D721Med (cell line): ENCODE results near the gene PRUNE2.

Experiments used
- DNase-seq: peaks from one replicate; pipeline ENCODE4 v3.0.0; 2011; ENCODE audit warnings: low spot score; ENCODE audit not compliant: insufficient read length
- FAIRE-seq: peaks from 2 replicates; lab custom pipeline; 2011; peaks lifted over from hg19 to GRCh38; lab: Jason Lieb, UNC
- TF ChIP-seq, protein P1 (sequence below): IDR thresholded peaks from 2 replicates; pipeline ENCODE4 v1.5.1; 2012; ENCODE audit warnings: mild to moderate bottlenecking, control low read depth; ENCODE audit not compliant: insufficient read depth; ENCODE audit errors: missing control alignments

Gene PRUNE2

DNA sequence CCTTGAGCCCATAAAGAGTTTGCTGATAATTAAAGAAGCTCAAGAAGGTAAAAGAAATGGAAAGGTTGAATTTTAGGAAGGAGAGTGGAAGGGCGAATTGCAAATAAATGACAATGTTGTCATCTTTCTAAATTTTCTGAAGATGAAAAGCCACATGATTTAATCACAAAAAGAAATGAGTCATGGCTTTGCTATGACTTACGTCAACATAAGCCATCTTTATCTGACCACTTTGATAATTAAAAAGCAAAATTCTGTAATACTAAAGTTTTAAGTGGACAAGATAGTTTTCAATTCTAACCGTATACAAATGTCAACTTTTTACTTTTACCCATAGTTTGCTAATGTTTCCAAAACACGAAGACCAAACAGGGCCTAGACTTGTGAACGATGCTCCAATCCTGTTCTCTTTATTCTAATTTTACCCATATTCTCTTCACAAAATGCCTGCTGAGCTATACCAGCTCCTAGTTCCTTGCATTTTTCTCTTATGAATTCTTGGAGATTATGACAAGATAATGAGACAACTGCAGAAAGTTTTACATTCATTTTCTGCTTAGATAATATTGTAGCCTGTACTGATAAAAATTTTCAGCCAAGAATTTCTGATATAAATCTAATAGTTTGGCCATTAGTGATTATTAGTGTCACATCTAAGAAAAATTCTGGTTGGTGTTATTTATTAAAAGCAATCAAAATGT, 21.8 kb upstream of the PRUNE2 start:
- FAIRE-seq (no peak), DNase-seq (no peak)
- TF ChIP-seq, protein P1, sequence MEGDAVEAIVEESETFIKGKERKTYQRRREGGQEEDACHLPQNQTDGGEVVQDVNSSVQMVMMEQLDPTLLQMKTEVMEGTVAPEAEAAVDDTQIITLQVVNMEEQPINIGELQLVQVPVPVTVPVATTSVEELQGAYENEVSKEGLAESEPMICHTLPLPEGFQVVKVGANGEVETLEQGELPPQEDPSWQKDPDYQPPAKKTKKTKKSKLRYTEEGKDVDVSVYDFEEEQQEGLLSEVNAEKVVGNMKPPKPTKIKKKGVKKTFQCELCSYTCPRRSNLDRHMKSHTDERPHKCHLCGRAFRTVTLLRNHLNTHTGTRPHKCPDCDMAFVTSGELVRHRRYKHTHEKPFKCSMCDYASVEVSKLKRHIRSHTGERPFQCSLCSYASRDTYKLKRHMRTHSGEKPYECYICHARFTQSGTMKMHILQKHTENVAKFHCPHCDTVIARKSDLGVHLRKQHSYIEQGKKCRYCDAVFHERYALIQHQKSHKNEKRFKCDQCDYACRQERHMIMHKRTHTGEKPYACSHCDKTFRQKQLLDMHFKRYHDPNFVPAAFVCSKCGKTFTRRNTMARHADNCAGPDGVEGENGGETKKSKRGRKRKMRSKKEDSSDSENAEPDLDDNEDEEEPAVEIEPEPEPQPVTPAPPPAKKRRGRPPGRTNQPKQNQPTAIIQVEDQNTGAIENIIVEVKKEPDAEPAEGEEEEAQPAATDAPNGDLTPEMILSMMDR: no peak

DNA sequence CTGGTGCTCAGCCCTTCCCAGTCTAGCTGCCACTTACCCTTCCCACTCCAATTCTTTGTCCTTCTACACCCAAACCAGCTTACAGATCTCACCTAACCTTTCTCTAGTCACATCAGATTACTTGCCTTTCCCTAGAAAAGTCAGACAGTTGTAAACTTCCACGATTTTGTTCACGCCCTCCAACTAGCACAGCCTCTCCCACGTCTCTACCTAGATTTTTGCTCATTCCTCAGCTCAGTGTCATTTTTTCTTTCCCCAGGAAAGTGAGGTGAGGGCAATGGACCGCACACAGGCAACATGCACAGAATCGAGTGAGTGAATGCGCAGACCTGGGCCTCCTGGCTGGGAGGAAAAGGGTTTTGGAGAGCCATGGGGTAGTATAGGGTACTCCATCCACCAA, 20.9 kb upstream of the PRUNE2 start:
- DNase-seq: no peak
- TF ChIP-seq, protein P1: no peak
- FAIRE-seq: no peak

DNA sequence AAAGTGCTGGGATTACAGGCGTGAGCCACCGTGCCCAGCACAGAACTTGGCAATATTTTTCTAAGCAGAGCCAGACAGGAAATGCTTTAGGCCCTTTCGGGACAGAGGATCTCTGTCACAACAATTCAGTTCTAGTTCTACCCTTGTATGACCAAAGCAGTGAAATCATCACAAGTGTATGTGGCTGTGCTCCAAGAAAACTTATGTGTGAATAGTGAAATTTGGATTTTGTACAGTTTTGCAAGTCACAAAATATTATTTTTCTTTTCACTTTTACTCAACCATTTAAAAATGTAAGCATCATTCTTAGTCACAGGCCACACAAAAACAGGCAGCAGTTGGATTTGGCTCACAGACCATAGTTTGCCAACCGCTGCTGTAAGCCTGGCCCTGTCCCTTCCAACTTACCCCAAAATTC, 20.4 kb upstream of the PRUNE2 start:
- DNase-seq (no peak), FAIRE-seq (no peak)
- TF ChIP-seq, protein P1: no peak

DNA sequence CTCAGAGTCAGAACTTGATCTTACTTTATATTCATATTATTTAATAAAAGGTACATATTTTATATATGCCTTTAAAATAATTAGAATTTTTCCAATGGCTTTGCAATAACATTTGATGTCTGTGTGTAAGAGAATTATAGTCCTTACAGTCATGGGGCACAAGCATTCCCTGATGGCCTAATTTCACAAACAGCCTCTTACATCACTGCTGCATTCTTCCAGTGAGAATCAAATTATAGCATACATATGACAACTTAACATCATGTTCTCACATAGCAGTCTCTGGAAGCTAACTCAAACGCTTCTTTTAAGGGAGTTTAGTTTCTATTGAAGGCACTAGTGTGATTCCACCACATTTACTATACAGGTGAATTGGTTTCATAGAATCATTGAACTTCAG, 15.3 kb upstream of the PRUNE2 start:
- no peak for FAIRE-seq
- DNase-seq: no peak
- TF ChIP-seq, protein P1: no peak

DNA sequence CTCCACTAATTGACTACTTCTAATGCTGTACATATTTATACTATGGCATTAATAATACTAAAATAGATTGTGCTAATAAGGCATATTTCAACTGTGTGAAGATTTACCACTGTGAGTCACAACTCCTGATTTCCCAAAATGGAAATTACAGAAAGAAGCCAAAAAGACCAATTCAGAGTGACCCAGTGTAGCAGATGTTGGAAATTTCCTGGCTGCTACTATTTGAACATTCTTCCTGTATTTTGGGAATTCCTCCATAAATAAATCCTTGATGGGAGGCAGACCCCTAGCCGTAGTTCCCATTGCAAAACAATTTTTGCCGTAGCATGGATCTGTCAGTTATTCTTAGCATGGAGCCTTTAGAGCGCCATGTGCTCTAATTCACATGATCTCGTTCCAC, 11.4 kb upstream of the PRUNE2 start:
- FAIRE-seq: no peak
- no peak for DNase-seq
- TF ChIP-seq, protein P1: no peak

DNA sequence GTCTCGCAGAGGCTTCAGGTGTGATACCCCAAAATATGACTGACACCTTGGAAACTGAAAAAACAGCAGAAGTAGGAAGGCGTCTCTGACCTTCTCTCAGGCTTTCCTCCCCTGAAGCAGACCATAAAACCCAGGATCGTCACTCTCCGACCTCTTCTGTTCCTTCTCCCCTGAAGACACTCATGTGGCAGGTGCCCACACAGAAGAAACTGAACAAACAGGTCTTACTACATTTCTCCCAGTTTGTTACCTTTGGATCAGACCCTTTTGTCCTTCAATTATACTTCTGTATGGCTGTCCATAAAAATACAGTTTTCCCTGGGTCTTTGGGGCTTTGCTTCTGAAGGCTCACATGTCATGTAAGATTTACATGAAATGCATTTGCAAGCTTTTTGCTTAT, 10.3 kb upstream of the PRUNE2 start:
- no peak for FAIRE-seq
- TF ChIP-seq, protein P1: no peak
- no peak for DNase-seq

DNA sequence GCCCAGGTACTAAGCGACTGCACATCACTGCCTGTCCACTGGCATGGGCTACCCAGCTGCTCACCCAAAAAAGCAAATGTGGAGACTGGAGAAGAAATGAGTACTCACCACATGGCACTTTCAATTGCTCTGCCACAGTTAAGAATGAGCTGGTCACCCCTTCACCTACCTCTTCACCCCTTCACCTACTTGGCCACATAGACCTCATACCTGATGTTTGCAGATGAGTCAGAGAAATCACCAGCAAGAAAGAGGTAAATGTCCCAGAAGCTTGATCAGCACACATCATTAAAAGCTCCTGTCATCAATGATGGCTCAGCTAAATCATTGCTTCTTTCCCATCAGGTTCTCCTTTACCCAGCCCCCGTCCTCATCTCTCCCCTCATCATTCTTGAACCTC, 7.6 kb upstream of the PRUNE2 start:
- FAIRE-seq (no peak), DNase-seq (no peak)
- TF ChIP-seq, protein P1: no peak
